ENCODE results near the gene CDC42BPB. TPM values are rescaled to one million over a fixed set of nuclear protein-coding genes. Genes with fewer than 3 reads are reported as not detected.

The CDC42BPB gene
- polyA plus RNA-seq, 1 donor (not counting 4 experiments of a cell fraction or from before 2014, with no cell fraction given), result 41.3 TPM

DNA sequence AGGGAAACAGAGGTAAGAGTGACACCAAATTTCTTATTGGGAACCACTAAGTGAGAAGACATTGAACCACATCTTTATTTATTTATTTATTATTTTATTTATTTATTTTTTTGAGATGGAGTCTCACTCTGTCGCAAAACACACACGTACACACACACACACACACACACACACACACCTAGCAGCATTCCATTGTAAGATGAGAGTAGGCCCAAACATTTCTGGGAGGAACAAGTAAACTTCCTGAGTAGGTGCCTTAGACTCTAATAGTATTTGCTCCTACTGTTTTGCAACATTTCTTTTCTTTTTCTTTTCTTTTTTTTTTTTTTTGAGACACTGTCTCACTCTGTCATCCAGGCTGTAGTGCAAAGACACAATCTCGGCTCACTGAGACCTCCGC is 7.1 kb upstream of the CDC42BPB start:
- DNase-seq (ENCODE audit: low read depth, low spot score) (no peak), FAIRE-seq (no peak)
- Histone ChIP-seq H3K9ac (ENCODE audit: control insufficient read depth, extremely low read depth, insufficient read depth, low read length) (no peak overlapping the region), H2AFZ (ENCODE audit: control insufficient read depth, low read length) (no peak overlapping the region), H4K20me1 (ENCODE audit: control insufficient read depth, extremely low read depth, insufficient read depth, low read length) (no peaks in the 10 kb centered on the region), H3K27me3 (ENCODE audit: control insufficient read depth, extremely low read depth, insufficient read depth, low read length) (no peaks in the 10 kb centered on the region), H3K27ac (ENCODE audit: control insufficient read depth, insufficient read depth, low read length) (no peak overlapping the region), H3K4me1 (ENCODE audit: control insufficient read depth, extremely low read depth, insufficient read depth, low read length) (peaks cover 17% of the 10 kb centered on the region), H3K36me3 (ENCODE audit: control insufficient read depth in 2 of 2, extremely low read depth in 1 of 2, insufficient read depth in 2 of 2, low read length in 2 of 2) (peaks cover 0 to under 1% of the 10 kb centered on the region in 2 experiments), H3K9me1 (ENCODE audit: control insufficient read depth, extremely low read depth, insufficient read depth, low read length) (no peaks in the 10 kb centered on the region), H3K79me2 (ENCODE audit: control insufficient read depth, insufficient read depth, low read length) (no peaks in the 10 kb centered on the region), H3K4me3 (ENCODE audit: control insufficient read depth in 2 of 3, extremely low read depth in 1 of 3, insufficient read depth in 2 of 3, low read depth in 1 of 3, low read length in 3 of 3) (no peak overlapping the region), H3K9me3 (ENCODE audit: control insufficient read depth, low read depth, low read length) (no peaks in the 10 kb centered on the region), H3K4me2 (ENCODE audit: control insufficient read depth, extremely low read depth, insufficient read depth, low read depth, low read length) (no peak overlapping the region)
- dilution Hi-C loops (cut with MboI; ENCODE audit: extremely low pct_ligation_motif_present, low sequenced_read_pairs), result no loop called here
- TF ChIP-seq, protein P1, sequence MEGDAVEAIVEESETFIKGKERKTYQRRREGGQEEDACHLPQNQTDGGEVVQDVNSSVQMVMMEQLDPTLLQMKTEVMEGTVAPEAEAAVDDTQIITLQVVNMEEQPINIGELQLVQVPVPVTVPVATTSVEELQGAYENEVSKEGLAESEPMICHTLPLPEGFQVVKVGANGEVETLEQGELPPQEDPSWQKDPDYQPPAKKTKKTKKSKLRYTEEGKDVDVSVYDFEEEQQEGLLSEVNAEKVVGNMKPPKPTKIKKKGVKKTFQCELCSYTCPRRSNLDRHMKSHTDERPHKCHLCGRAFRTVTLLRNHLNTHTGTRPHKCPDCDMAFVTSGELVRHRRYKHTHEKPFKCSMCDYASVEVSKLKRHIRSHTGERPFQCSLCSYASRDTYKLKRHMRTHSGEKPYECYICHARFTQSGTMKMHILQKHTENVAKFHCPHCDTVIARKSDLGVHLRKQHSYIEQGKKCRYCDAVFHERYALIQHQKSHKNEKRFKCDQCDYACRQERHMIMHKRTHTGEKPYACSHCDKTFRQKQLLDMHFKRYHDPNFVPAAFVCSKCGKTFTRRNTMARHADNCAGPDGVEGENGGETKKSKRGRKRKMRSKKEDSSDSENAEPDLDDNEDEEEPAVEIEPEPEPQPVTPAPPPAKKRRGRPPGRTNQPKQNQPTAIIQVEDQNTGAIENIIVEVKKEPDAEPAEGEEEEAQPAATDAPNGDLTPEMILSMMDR (optimal IDR thresholded peaks at IDR 0.05 in 1 of 3, IDR thresholded peaks at IDR 0.05 in 1 of 3, conservative IDR thresholded peaks at IDR 0.05 in 1 of 3; ENCODE audit: extremely low read depth in 1 of 3, insufficient read depth in 2 of 3, low read length in 3 of 3), result no peak
- no peak for TF ChIP-seq EZH2 (IDR thresholded peaks at IDR 0.05; ENCODE audit: low read length)

DNA sequence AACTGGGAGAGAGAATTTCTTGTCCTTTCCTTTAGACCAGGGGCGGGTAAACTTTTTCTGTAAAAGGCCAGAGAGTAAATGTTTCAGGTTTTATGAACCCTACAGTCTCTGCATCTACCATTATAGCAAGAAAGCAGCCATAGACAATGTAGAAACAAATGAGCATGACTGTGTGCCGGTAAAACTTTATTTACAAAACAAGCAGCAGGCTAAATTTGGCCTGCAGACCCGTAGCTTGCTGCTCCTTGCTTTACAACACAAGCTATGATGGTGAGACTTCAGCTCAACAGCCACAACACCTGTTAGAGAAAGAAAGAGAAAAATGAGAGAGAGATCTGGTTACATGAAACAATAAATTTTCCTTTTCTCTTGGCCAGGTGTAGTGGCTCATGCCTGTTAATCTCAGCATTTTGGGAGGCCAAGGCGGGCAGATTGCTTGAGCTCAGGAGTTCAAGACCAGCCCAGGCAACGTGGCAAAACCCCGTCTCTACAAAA is 4.2 kb upstream of the CDC42BPB start:
- no peak overlapping the region for H3K4me3 ChIP-seq (ENCODE audit: control insufficient read depth in 2 of 3, extremely low read depth in 1 of 3, insufficient read depth in 2 of 3, low read depth in 1 of 3, low read length in 3 of 3)
- no peak for TF ChIP-seq EZH2 (IDR thresholded peaks at IDR 0.05; ENCODE audit: low read length)
- TF ChIP-seq, protein P1 (optimal IDR thresholded peaks at IDR 0.05 in 1 of 3, IDR thresholded peaks at IDR 0.05 in 1 of 3, conservative IDR thresholded peaks at IDR 0.05 in 1 of 3; ENCODE audit: extremely low read depth in 1 of 3, insufficient read depth in 2 of 3, low read length in 3 of 3), result no peak
- no peak for DNase-seq (ENCODE audit: low read depth, low spot score)
- no peak for FAIRE-seq
- H2AFZ ChIP-seq (ENCODE audit: control insufficient read depth, low read length), result no peak overlapping the region
- dilution Hi-C loops (cut with MboI; ENCODE audit: extremely low pct_ligation_motif_present, low sequenced_read_pairs), result no loop called here
- no peaks in the 10 kb centered on the region for H3K9me1 ChIP-seq (ENCODE audit: control insufficient read depth, extremely low read depth, insufficient read depth, low read length)
- H4K20me1 ChIP-seq (ENCODE audit: control insufficient read depth, extremely low read depth, insufficient read depth, low read length), result no peaks in the 10 kb centered on the region
- no peak overlapping the region for H3K27ac ChIP-seq (ENCODE audit: control insufficient read depth, insufficient read depth, low read length)
- H3K4me1 ChIP-seq (ENCODE audit: control insufficient read depth, extremely low read depth, insufficient read depth, low read length), result peaks cover 3% of the 10 kb centered on the region
- no peak overlapping the region for H3K9ac ChIP-seq (ENCODE audit: control insufficient read depth, extremely low read depth, insufficient read depth, low read length)
- H3K79me2 ChIP-seq (ENCODE audit: control insufficient read depth, insufficient read depth, low read length), result peaks cover 11% of the 10 kb centered on the region
- peaks cover 0 to 1% of the 10 kb centered on the region in 2 experiments for H3K36me3 ChIP-seq (ENCODE audit: control insufficient read depth in 2 of 2, extremely low read depth in 1 of 2, insufficient read depth in 2 of 2, low read length in 2 of 2)
- H3K27me3 ChIP-seq (ENCODE audit: control insufficient read depth, extremely low read depth, insufficient read depth, low read length), result no peaks in the 10 kb centered on the region
- no peak overlapping the region for H3K4me2 ChIP-seq (ENCODE audit: control insufficient read depth, extremely low read depth, insufficient read depth, low read depth, low read length)
- no peaks in the 10 kb centered on the region for H3K9me3 ChIP-seq (ENCODE audit: control insufficient read depth, low read depth, low read length)
